ENCODE measurements around the gene HOATZ.

The HOATZ gene

GRCh38 chr11:111554532-111554931 is 40.0 kb downstream of the HOATZ start:
- Histone ChIP-seq H2AFZ (ENCODE audit: low read depth, low read length, severe bottlenecking) (no peak overlapping the region), H3K27ac (ENCODE audit: low read depth, low read length) (no peak overlapping the region)

DNA sequence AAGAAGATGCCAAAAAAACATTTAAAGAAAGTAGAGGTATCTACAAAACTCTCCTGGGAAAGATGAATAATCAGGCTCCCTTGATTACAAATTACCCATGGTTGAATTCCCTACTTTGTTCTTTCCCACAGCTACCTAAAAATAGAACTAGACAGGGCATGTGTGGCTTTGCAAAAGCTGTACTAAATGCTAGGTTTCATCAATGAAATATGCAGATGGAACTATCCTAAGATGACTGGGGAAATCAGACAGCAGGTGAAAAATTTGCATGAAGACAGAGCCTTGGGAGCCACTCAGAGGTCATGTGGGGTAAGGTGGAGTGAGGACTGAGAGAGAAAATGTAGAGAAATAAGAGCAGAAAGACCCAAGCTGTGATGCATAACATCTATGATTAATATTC is 40.7 kb downstream of the HOATZ start:
- TF ChIP-seq CTCF (IDR thresholded peaks at IDR 0.05; ENCODE audit: insufficient read depth, low read length, poor library complexity, severe bottlenecking) (no peak), EZH2phosphoT487 (conservative IDR thresholded peaks at IDR 0.05; ENCODE audit: low read length) (no peak)
- Histone ChIP-seq H3K79me2 (ENCODE audit: insufficient read depth, low read length) (no peaks in the 10 kb centered on the region), H3K36me3 (ENCODE audit: low read length) (no peaks in the 10 kb centered on the region), H3K9ac (ENCODE audit: low read length) (no peak overlapping the region), H3K4me3 (ENCODE audit: insufficient read depth, low read length, poor library complexity, severe bottlenecking) (no peak overlapping the region), H3K27me3 (ENCODE audit: low read length) (no peaks in the 10 kb centered on the region), H3F3A (ENCODE audit: insufficient read depth) (no peaks in the 10 kb centered on the region), H3K27ac (ENCODE audit: low read depth, low read length) (no peak overlapping the region), H2AFZ (ENCODE audit: low read depth, low read length, severe bottlenecking) (no peak overlapping the region), H3K9me3 (ENCODE audit: insufficient read depth, low read length) (no peaks in the 10 kb centered on the region), H3K4me2 (ENCODE audit: low read depth, low read length, poor library complexity, severe bottlenecking) (no peak overlapping the region), H4K20me1 (ENCODE audit: low read depth, low read length) (no peaks in the 10 kb centered on the region), H3K9me2 (replicated peaks; ENCODE audit: insufficient read depth, low read length) (no peaks in the 10 kb centered on the region)

More at GRCh38 chr11:111554532-111554931, 40.0 kb downstream of the HOATZ start:
- Histone ChIP-seq H3F3A (ENCODE audit: insufficient read depth) (no peaks in the 10 kb centered on the region), H3K36me3 (ENCODE audit: low read length) (no peaks in the 10 kb centered on the region), H3K79me2 (ENCODE audit: insufficient read depth, low read length) (no peaks in the 10 kb centered on the region), H3K9ac (ENCODE audit: low read length) (no peak overlapping the region), H4K20me1 (ENCODE audit: low read depth, low read length) (no peaks in the 10 kb centered on the region), H3K27me3 (ENCODE audit: low read length) (no peaks in the 10 kb centered on the region), H3K4me3 (ENCODE audit: insufficient read depth, low read length, poor library complexity, severe bottlenecking) (no peak overlapping the region), H3K9me3 (ENCODE audit: insufficient read depth, low read length) (no peaks in the 10 kb centered on the region), H3K4me2 (ENCODE audit: low read depth, low read length, poor library complexity, severe bottlenecking) (no peak overlapping the region), H3K9me2 (replicated peaks; ENCODE audit: insufficient read depth, low read length) (no peaks in the 10 kb centered on the region)
- no peak for TF ChIP-seq CTCF (IDR thresholded peaks at IDR 0.05; ENCODE audit: insufficient read depth, low read length, poor library complexity, severe bottlenecking)
- no peak for TF ChIP-seq EZH2phosphoT487 (conservative IDR thresholded peaks at IDR 0.05; ENCODE audit: low read length)

GRCh38 chr11:111557425-111558111 is 43.0 kb downstream of the HOATZ start:
- Histone ChIP-seq H3K4me3 (ENCODE audit: insufficient read depth, low read length, poor library complexity, severe bottlenecking) (no peak overlapping the region), H3K79me2 (ENCODE audit: insufficient read depth, low read length) (no peaks in the 10 kb centered on the region), H3F3A (ENCODE audit: insufficient read depth) (no peaks in the 10 kb centered on the region), H4K20me1 (ENCODE audit: low read depth, low read length) (no peaks in the 10 kb centered on the region), H3K27me3 (ENCODE audit: low read length) (no peaks in the 10 kb centered on the region), H3K27ac (ENCODE audit: low read depth, low read length) (no peak overlapping the region), H3K9me3 (ENCODE audit: insufficient read depth, low read length) (no peaks in the 10 kb centered on the region), H3K9ac (ENCODE audit: low read length) (no peak overlapping the region), H3K9me2 (replicated peaks; ENCODE audit: insufficient read depth, low read length) (no peaks in the 10 kb centered on the region), H2AFZ (ENCODE audit: low read depth, low read length, severe bottlenecking) (no peak overlapping the region), H3K4me2 (ENCODE audit: low read depth, low read length, poor library complexity, severe bottlenecking) (no peak overlapping the region), H3K36me3 (ENCODE audit: low read length) (no peaks in the 10 kb centered on the region)
- TF ChIP-seq CTCF (IDR thresholded peaks at IDR 0.05; ENCODE audit: insufficient read depth, low read length, poor library complexity, severe bottlenecking) = no peak
- no peak for TF ChIP-seq EZH2phosphoT487 (conservative IDR thresholded peaks at IDR 0.05; ENCODE audit: low read length)

All from SU-DHL-6 (cell line).